GM12878 (cell line): Measurements from ENCODE around the gene ZMAT3.

Source experiments
- CHD4 ChIP-seq: fragments of 200-600 bp; sonication (generic); IDR thresholded peaks from 2 replicates; pipeline ENCODE4 v1.6.1; 2016; ENCODE audit warnings: mild to moderate bottlenecking
- EP300 ChIP-seq, 2 experiments: fragments of 150-350 bp in 1 of 2; IDR thresholded peaks; 2 replicates each; pipeline ENCODE4 v1.6.1; 2011 to 2012; ENCODE audit warnings: low read depth in 2 of 2, low read length in 2 of 2, borderline replicate concordance in 1 of 2, improper control_type of control experiment in 1 of 2, inconsistent platforms in 1 of 2; ENCODE audit not compliant: control insufficient read depth in 1 of 2
- ESRRA ChIP-seq: IDR thresholded peaks from 2 replicates; pipeline ENCODE4 v1.6.1; 2012; ENCODE audit warnings: mild to moderate bottlenecking, low read length, improper control_type of control experiment
- NRF1 ChIP-seq: conservative IDR thresholded peaks from 2 replicates; pipeline ENCODE4 v1.6.1; 2011; ENCODE audit warnings: mild to moderate bottlenecking, low read depth, low read length, improper control_type of control experiment
- PAX8 ChIP-seq: fragments of 450-650 bp; IDR thresholded peaks from 2 replicates; pipeline ENCODE4 v1.6.1; 2017; ENCODE audit warnings: mild to moderate bottlenecking, moderate library complexity
- RCOR1 ChIP-seq: conservative IDR thresholded peaks from 2 replicates; pipeline ENCODE4 v1.6.1; 2012; ENCODE audit warnings: low read depth, low read length, improper control_type of control experiment
- TCF12 ChIP-seq: IDR thresholded peaks from 2 replicates; pipeline ENCODE4 v1.6.1; 2011; ENCODE audit warnings: low read depth, mild to moderate bottlenecking, low read length
- TF ChIP-seq, protein P1 (sequence below), 3 experiments: IDR thresholded peaks in 2 of 3; conservative IDR thresholded peaks in 1 of 3; 2 replicates each; pipeline ENCODE4 v1.5.1; 2011; ENCODE audit warnings: low read depth in 3 of 3, low read length in 3 of 3, mild to moderate bottlenecking in 3 of 3, control low read depth in 2 of 3, moderate library complexity in 2 of 3, inconsistent platforms in 1 of 3, mixed read lengths in 1 of 3; ENCODE audit not compliant: control insufficient read depth in 2 of 3, insufficient read depth in 1 of 3; ENCODE audit errors: extremely low read depth in 1 of 3
- TF ChIP-seq, protein P2 (sequence below): fragments of 150-350 bp; IDR thresholded peaks from 2 replicates; pipeline ENCODE4 v1.6.1; 2016; ENCODE audit warnings: low read depth, low read length
- TF ChIP-seq, protein P3 (sequence below): IDR thresholded peaks from 2 replicates; pipeline ENCODE4 v1.6.1; 2012; ENCODE audit warnings: low read depth, low read length, improper control_type of control experiment

DNA sequence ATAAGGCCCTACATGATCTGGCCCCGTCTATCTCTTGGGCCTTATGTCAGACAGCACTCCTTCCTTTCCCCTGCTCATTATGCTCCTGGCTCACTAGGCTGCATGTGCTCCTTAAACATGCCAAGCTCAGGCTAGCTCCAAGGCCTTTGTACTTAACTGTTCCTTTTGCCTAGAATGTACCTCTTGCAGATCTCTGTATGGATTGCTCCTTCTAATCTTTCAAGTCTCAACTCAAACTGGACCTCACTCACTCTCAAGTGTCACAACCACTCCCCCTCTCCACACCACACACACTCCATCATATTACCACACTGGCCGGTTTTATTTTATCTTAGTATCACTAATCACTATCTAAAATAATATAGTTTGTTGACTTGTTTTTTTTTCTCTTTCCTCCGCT lies 36.4 kb downstream of the ZMAT3 start:
- TF ChIP-seq EP300 (IDR thresholded peaks at IDR 0.05; ENCODE audit: borderline replicate concordance in 1 of 2, control insufficient read depth in 1 of 2, low read depth in 2 of 2, low read length in 2 of 2) (no peak), TCF12 (no peak), ESRRA (no peak), CHD4 (no peak), RCOR1 (no peak), NRF1 (no peak), PAX8 (no peak)
- TF ChIP-seq, protein P1, sequence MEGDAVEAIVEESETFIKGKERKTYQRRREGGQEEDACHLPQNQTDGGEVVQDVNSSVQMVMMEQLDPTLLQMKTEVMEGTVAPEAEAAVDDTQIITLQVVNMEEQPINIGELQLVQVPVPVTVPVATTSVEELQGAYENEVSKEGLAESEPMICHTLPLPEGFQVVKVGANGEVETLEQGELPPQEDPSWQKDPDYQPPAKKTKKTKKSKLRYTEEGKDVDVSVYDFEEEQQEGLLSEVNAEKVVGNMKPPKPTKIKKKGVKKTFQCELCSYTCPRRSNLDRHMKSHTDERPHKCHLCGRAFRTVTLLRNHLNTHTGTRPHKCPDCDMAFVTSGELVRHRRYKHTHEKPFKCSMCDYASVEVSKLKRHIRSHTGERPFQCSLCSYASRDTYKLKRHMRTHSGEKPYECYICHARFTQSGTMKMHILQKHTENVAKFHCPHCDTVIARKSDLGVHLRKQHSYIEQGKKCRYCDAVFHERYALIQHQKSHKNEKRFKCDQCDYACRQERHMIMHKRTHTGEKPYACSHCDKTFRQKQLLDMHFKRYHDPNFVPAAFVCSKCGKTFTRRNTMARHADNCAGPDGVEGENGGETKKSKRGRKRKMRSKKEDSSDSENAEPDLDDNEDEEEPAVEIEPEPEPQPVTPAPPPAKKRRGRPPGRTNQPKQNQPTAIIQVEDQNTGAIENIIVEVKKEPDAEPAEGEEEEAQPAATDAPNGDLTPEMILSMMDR (IDR thresholded peaks at IDR 0.05 in 2 of 3, conservative IDR thresholded peaks at IDR 0.05 in 1 of 3; ENCODE audit: control insufficient read depth in 2 of 3, extremely low read depth in 1 of 3, insufficient read depth in 1 of 3, low read depth in 3 of 3, low read length in 3 of 3) = no peak
- TF ChIP-seq, protein P2, sequence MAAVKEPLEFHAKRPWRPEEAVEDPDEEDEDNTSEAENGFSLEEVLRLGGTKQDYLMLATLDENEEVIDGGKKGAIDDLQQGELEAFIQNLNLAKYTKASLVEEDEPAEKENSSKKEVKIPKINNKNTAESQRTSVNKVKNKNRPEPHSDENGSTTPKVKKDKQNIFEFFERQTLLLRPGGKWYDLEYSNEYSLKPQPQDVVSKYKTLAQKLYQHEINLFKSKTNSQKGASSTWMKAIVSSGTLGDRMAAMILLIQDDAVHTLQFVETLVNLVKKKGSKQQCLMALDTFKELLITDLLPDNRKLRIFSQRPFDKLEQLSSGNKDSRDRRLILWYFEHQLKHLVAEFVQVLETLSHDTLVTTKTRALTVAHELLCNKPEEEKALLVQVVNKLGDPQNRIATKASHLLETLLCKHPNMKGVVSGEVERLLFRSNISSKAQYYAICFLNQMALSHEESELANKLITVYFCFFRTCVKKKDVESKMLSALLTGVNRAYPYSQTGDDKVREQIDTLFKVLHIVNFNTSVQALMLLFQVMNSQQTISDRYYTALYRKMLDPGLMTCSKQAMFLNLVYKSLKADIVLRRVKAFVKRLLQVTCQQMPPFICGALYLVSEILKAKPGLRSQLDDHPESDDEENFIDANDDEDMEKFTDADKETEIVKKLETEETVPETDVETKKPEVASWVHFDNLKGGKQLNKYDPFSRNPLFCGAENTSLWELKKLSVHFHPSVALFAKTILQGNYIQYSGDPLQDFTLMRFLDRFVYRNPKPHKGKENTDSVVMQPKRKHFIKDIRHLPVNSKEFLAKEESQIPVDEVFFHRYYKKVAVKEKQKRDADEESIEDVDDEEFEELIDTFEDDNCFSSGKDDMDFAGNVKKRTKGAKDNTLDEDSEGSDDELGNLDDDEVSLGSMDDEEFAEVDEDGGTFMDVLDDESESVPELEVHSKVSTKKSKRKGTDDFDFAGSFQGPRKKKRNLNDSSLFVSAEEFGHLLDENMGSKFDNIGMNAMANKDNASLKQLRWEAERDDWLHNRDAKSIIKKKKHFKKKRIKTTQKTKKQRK = no peak
- TF ChIP-seq, protein P3, sequence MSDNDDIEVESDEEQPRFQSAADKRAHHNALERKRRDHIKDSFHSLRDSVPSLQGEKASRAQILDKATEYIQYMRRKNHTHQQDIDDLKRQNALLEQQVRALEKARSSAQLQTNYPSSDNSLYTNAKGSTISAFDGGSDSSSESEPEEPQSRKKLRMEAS = no peak
